Osteoblast (primary cell): ENCODE results near the gene SNRPB. TPM values are rescaled to one million over a fixed set of nuclear protein-coding genes. Genes with fewer than 3 reads are reported as not detected.

Source experiments
- DNase-seq: peaks from one replicate; pipeline ENCODE4 v3.0.0; 2011; ENCODE audit warnings: low spot score, mixed read lengths; ENCODE audit not compliant: insufficient read length; ENCODE audit errors: missing footprints
- H2AFZ ChIP-seq: 2 replicates; pipeline ENCODE4 v1.6.0; 2011; ENCODE audit warnings: mild to moderate bottlenecking, low read length
- H3K27ac ChIP-seq: 2 replicates; pipeline ENCODE4 v1.5.1; 2011; ENCODE audit warnings: mild to moderate bottlenecking, low read depth, low read length, moderate library complexity
- H3K27me3 ChIP-seq: 2 replicates; pipeline ENCODE4 v1.6.0; 2012; ENCODE audit warnings: mild to moderate bottlenecking, control low read depth, inconsistent platforms, low read length, moderate library complexity; ENCODE audit not compliant: insufficient read depth
- H3K36me3 ChIP-seq: 2 replicates; pipeline ENCODE4 v1.5.1; 2011; ENCODE audit warnings: mild to moderate bottlenecking, low read length, control low read depth, moderate library complexity; ENCODE audit not compliant: insufficient read depth
- H3K4me1 ChIP-seq: 2 replicates; pipeline ENCODE4 v1.5.1; 2011; ENCODE audit warnings: mild to moderate bottlenecking, low read length, control low read depth, moderate library complexity; ENCODE audit not compliant: insufficient read depth
- H3K4me2 ChIP-seq: 2 replicates; pipeline ENCODE4 v1.6.0; 2011; ENCODE audit warnings: mild to moderate bottlenecking, low read length; ENCODE audit not compliant: insufficient read depth
- H3K4me3 ChIP-seq: fragments of 200-600 bp; sonication (generic); 3 replicates; pipeline ENCODE4 v1.5.1; 2012; ENCODE audit warnings: mild to moderate bottlenecking, low read length, inconsistent platforms; ENCODE audit not compliant: insufficient read depth
- H3K79me2 ChIP-seq: 2 replicates; pipeline ENCODE4 v1.6.0; 2012; ENCODE audit warnings: mild to moderate bottlenecking, low read length, control low read depth, inconsistent platforms; ENCODE audit not compliant: insufficient read depth
- H3K9me3 ChIP-seq: 2 replicates; pipeline ENCODE4 v1.5.1; 2011; ENCODE audit warnings: low read depth, low read length, control low read depth
- H4K20me1 ChIP-seq: 2 replicates; pipeline ENCODE4 v1.6.0; 2012; ENCODE audit warnings: mild to moderate bottlenecking, low read length, control low read depth; ENCODE audit not compliant: insufficient read depth
- total RNA-seq: library from RNA; depleted of rRNA; stranded (reverse); fragments of >200 nt; gene quantifications from 2 replicates; pipeline ENCODE4 v1.2.3, GENCODE V29; 2012
- TF ChIP-seq, protein P1 (sequence below): IDR thresholded peaks from 2 replicates; pipeline ENCODE4 v1.5.1; 2011; ENCODE audit warnings: mild to moderate bottlenecking, low read depth, low read length, moderate library complexity; ENCODE audit errors: extremely low read depth

The SNRPB gene
- total RNA-seq, 1 donor, result 109 TPM

DNA sequence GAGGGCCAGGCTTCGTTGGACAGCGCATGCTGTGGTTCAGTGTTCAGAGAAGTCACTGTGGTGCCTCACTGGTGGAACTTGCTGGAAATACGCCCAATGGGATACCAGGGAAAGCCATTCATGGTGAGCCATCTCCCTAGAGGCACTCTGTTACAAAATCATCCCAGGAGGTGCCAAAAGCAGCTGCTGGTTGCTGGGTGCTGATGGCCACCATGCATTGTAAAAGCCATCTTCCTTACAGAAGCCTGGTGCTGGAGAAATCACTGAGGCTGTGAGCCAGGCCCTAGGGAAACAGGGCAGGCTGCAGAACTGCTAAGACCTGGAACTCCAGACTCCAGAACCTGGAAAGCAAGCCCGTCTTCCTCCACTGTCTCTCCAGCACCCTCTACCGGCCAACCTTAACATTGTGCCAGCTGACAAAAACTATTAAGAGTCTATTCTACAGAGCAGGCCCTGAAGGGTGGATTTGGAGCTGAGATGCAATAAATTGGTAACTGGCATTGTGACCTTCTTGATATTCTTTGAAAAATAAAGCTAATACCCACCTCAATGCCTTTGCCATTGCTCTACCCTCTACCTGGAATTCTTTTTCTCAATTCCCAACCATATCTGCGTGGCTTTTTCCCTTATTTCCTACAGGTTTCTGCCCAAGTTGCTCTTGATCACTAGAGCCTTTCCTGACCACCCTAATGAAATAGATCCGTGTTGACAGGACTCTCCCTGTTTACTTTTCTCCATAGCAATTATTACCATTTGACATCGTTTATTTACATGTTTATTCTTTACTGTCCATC lies 18.5 kb downstream of the SNRPB start:
- H3K4me1 ChIP-seq, result peaks cover 7% of the 10 kb centered on the region
- H3K36me3 ChIP-seq, result no peaks in the 10 kb centered on the region
- no peak overlapping the region for H2AFZ ChIP-seq
- no peak overlapping the region for H3K27ac ChIP-seq
- no peaks in the 10 kb centered on the region for H4K20me1 ChIP-seq
- no peak overlapping the region for H3K4me3 ChIP-seq
- no peak overlapping the region for H3K4me2 ChIP-seq
- TF ChIP-seq, protein P1, sequence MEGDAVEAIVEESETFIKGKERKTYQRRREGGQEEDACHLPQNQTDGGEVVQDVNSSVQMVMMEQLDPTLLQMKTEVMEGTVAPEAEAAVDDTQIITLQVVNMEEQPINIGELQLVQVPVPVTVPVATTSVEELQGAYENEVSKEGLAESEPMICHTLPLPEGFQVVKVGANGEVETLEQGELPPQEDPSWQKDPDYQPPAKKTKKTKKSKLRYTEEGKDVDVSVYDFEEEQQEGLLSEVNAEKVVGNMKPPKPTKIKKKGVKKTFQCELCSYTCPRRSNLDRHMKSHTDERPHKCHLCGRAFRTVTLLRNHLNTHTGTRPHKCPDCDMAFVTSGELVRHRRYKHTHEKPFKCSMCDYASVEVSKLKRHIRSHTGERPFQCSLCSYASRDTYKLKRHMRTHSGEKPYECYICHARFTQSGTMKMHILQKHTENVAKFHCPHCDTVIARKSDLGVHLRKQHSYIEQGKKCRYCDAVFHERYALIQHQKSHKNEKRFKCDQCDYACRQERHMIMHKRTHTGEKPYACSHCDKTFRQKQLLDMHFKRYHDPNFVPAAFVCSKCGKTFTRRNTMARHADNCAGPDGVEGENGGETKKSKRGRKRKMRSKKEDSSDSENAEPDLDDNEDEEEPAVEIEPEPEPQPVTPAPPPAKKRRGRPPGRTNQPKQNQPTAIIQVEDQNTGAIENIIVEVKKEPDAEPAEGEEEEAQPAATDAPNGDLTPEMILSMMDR, result peak; percentile 97
- peaks cover 4% of the 10 kb centered on the region for H3K27me3 ChIP-seq
- no peaks in the 10 kb centered on the region for H3K9me3 ChIP-seq
- no peaks in the 10 kb centered on the region for H3K79me2 ChIP-seq
- peak; percentile 69 for DNase-seq

DNA sequence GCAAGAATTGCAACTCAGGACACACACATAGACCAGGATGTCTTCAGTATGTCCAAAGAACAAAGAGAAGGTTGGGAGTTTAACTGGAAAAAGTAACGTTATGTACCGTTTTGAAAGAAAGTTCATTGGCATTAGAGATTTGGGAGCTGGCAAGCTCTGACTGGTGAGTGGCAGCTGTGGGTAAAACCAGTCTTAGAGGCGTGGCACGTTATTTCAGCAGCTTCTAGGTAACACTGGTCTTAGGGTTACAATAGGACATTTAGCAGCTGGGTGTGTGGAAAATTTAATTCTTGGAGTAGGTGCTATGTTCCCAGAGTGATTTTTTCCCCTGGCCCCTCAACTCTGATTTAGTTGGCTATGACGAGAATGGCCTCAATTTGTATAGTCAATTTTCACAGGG lies 19.2 kb downstream of the SNRPB start:
- H3K9me3 ChIP-seq, result no peaks in the 10 kb centered on the region
- DNase-seq, result no peak
- no peak overlapping the region for H3K4me3 ChIP-seq
- no peak overlapping the region for H3K27ac ChIP-seq
- H3K4me2 ChIP-seq, result no peak overlapping the region
- TF ChIP-seq, protein P1, result no peak
- H3K27me3 ChIP-seq, result peaks cover 4% of the 10 kb centered on the region
- no peaks in the 10 kb centered on the region for H3K36me3 ChIP-seq
- no peaks in the 10 kb centered on the region for H4K20me1 ChIP-seq
- no peaks in the 10 kb centered on the region for H3K79me2 ChIP-seq
- H3K4me1 ChIP-seq, result peaks cover 7% of the 10 kb centered on the region
- H2AFZ ChIP-seq, result no peak overlapping the region

DNA sequence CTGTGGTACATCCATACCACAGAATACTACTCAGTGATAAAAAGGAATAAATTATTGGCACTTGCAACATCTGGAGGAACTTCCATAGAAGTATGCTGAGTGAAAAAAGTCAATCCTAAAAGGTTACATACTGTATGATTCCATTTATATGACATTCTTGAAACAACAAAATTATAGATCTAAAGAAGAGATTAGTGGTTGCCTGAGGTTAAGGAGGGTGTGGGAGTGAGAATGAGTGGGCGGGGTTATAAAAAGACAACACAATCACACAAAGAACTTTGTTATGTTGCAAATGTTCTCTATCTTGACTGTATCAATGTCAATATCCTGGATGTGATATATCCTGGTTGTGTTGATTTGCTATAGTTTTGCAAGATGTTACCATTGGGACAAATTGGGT lies 21.2 kb downstream of the SNRPB start:
- Histone ChIP-seq H3K27ac (no peak overlapping the region), H3K4me1 (peaks cover 5% of the 10 kb centered on the region), H4K20me1 (no peaks in the 10 kb centered on the region), H2AFZ (no peak overlapping the region), H3K9me3 (no peaks in the 10 kb centered on the region), H3K36me3 (no peaks in the 10 kb centered on the region), H3K4me3 (no peak overlapping the region), H3K79me2 (no peaks in the 10 kb centered on the region), H3K27me3 (peaks cover 4% of the 10 kb centered on the region), H3K4me2 (no peak overlapping the region)
- TF ChIP-seq, protein P1, result no peak
- no peak for DNase-seq

DNA sequence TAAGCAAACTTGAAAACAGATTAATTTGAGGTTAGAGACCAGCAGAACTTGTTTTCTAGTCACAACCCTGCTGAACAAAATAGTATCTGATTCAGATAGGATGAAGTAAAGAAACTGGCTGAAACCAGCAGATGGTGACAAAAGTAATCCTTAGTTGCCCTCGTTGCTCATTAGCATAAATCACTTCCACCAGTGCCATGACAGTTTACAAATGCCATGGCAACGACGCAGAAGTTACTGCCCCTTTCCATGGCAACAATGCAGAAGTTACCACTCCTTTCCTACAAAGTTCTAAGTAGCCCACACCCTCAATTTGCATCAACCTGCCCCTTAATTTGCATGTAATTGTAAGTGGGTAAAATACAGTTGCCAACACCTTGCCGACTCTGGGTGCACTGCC lies 23.7 kb downstream of the SNRPB start:
- Histone ChIP-seq H3K4me1 (peaks cover 5% of the 10 kb centered on the region), H3K4me3 (no peak overlapping the region), H3K36me3 (no peaks in the 10 kb centered on the region), H3K4me2 (no peak overlapping the region), H3K9me3 (no peaks in the 10 kb centered on the region), H3K79me2 (no peaks in the 10 kb centered on the region), H3K27me3 (peaks cover 7% of the 10 kb centered on the region), H4K20me1 (no peaks in the 10 kb centered on the region), H3K27ac (no peak overlapping the region), H2AFZ (no peak overlapping the region)
- DNase-seq, result no peak
- TF ChIP-seq, protein P1, result no peak
